AG04450 (cell line): ENCODE results near the gene CUTC. TPM values are rescaled to one million over a fixed set of nuclear protein-coding genes. Genes with fewer than 3 reads are reported as not detected.

Experiments used
- CTCF ChIA-PET: fragments of 300-600, 350-600 bp; formaldehyde crosslinking; extraction: SDS; loops from one replicate; lab custom pipeline; 2022; ENCODE audit warnings: antibody characterized with exemption, inconsistent platforms; lab: Charles Lee
- POLR2A ChIA-PET: fragments of 350-600 bp; formaldehyde crosslinking; extraction: SDS; loops from one replicate; lab custom pipeline; 2021; ENCODE audit warnings: antibody characterized with exemption, inconsistent platforms; lab: Yijun Ruan, JAX
- DNase-seq: peaks from one replicate; pipeline ENCODE4 v3.0.0-alpha.2; 2011; ENCODE audit warnings: low read depth, low spot score
- H3K27ac ChIP-seq: one replicate; pipeline ENCODE4 v1.5.1; 2012; ENCODE audit warnings: low read depth, low read length, control low read depth
- H3K27me3 ChIP-seq: one replicate; pipeline ENCODE4 v1.6.0; 2012; ENCODE audit warnings: low read length; ENCODE audit not compliant: control insufficient read depth, insufficient read depth
- H3K4me3 ChIP-seq: 2 replicates; pipeline ENCODE4 v1.5.1; 2011; ENCODE audit warnings: mild to moderate bottlenecking, low read depth, low read length, control low read depth
- H3K9me3 ChIP-seq: 2 replicates; pipeline ENCODE4 v1.5.1; 2012; ENCODE audit warnings: low read length; ENCODE audit not compliant: control insufficient read depth, insufficient read depth
- CTCF ChIP-seq: IDR thresholded peaks from 2 replicates; pipeline ENCODE4 v1.5.1; 2011; ENCODE audit warnings: low read depth, low read length, control low read depth, inconsistent platforms
- polyA plus RNA-seq: library from polyadenylated mRNA; depleted of rRNA; stranded (reverse); fragments of >200 nt; gene quantifications from 2 replicates; pipeline ENCODE4 v1.2.3, GENCODE V29; 2011

The CUTC gene
- polyA plus RNA-seq, 1 experiment = 18.0 TPM

- ChIA-PET CTCF (no interaction called here), POLR2A (interaction anchor here (0.6 to 0.7 kb wide), 5 partner anchors 15 to 287 kb away, joined by 3 to 7 read pairs (median 4); no protein-coding TSS in a partner anchor)
- Histone ChIP-seq H3K9me3 (no peaks in the 10 kb centered on the region), H3K4me3 (no peak overlapping the region), H3K27me3 (no peaks in the 10 kb centered on the region), H3K27ac (peak overlapping the region; percentile 94)
- no peak for TF ChIP-seq CTCF
- peak; percentile 81 for DNase-seq
These were observed 38.0 kb upstream of the CUTC start for GRCh38 chr10:99693933-99694583.

DNA sequence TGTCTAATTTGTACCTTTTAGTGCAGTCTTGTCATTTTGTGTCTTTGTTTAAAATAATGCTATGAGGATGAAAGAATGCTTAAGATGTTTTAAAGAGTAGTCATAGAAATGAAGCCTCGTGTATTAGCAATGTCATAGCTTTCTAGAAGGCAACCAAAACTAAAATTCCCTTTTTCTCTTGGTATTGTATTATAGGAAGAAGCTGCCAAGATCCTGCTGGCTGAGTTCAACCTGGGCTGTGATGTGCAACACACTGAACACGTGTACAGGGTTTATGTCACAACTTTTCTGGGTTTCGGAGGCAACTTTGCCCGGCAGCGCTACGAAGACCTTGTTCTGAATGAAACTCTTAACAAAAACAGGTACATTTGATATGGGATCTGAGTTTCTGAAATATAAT is 36.3 kb upstream of the CUTC start:
- CTCF ChIA-PET = interaction anchor here (1.0 kb wide), 1 partner anchor 15 kb away, joined by 3 read pairs; no protein-coding TSS in a partner anchor
- Histone ChIP-seq H3K27me3 (no peaks in the 10 kb centered on the region), H3K9me3 (no peaks in the 10 kb centered on the region), H3K4me3 (no peak overlapping the region), H3K27ac (peak overlapping the region; percentile 59)
- TF ChIP-seq CTCF = no peak
- POLR2A ChIA-PET = interaction anchor here (1.4 kb wide), 1 partner anchor 36 kb away, joined by 3 read pairs; the partner anchor contains the start of gene ENTPD7
- no peak for DNase-seq

- ChIA-PET CTCF (interaction anchor here (0.6 to 1.9 kb wide), 3 partner anchors 12 to 147 kb away, joined by 3 to 4 read pairs (median 3); no protein-coding TSS in a partner anchor), POLR2A (no interaction called here)
- no peak overlapping the region for H3K4me3 ChIP-seq
- TF ChIP-seq CTCF = peak; percentile 8; the same call in 1 of the 2 replicates
- no peaks in the 10 kb centered on the region for H3K9me3 ChIP-seq
- H3K27ac ChIP-seq = no peak overlapping the region
- no peak for DNase-seq
- no peaks in the 10 kb centered on the region for H3K27me3 ChIP-seq
These were observed 33.4 kb upstream of the CUTC start for GRCh38 chr10:99698504-99699080.

GRCh38 chr10:99700649-99701048 is 31.4 kb upstream of the CUTC start:
- no peak for DNase-seq
- Histone ChIP-seq H3K27ac (no peak overlapping the region), H3K9me3 (no peaks in the 10 kb centered on the region), H3K4me3 (no peak overlapping the region), H3K27me3 (no peaks in the 10 kb centered on the region)
- no peak for TF ChIP-seq CTCF
- ChIA-PET CTCF (interaction anchor here (0.6 to 1.9 kb wide), 2 partner anchors 11 to 70 kb away, joined by 3 to 4 read pairs; no protein-coding TSS in a partner anchor), POLR2A (no interaction called here)

GRCh38 chr10:99708428-99709012 is 23.5 kb upstream of the CUTC start:
- Histone ChIP-seq H3K9me3 (no peaks in the 10 kb centered on the region), H3K4me3 (no peak overlapping the region), H3K27me3 (no peaks in the 10 kb centered on the region), H3K27ac (peak overlapping the region; percentile 74)
- POLR2A ChIA-PET = interaction anchor here (1.3 to 1.7 kb wide), 2 partner anchors 11 to 87 kb away, joined by 5 to 6 read pairs; partner anchors contain the start of gene SLC25A28
- no peak for DNase-seq
- TF ChIP-seq CTCF = no peak
- CTCF ChIA-PET = interaction anchor here (1.0 to 4.8 kb wide), 4 partner anchors 77 to 148 kb away, joined by 3 to 46 read pairs (median 18); partner anchors contain the start of gene SLC25A28
